ENCODE measurements around the gene FOXC1. TPM values are rescaled to one million over a fixed set of nuclear protein-coding genes. Genes with fewer than 3 reads are reported as not detected.

The FOXC1 gene
- polyA plus RNA-seq (2011; rRNA removed) (3.7 and 4.7 TPM in 2 replicates), polyA plus RNA-seq (2017; fragmentation: RNase III; extraction: RNeasy Plus Mini Kit Qiagen cat#74134 plus additional on column Dnase treatment) (3.0 to 3.4 TPM (median 3.3 TPM) in 3 replicates), polyA minus RNA-seq (2011; rRNA and poly(A)+ RNA removed) (1.6 and 2.7 TPM in 2 replicates)
- 2.7 and 3.8 TPM in 2 replicates for polyA plus RNA-seq (2012; cell fraction: cytosol; rRNA removed)
- polyA plus RNA-seq (2012; cell fraction: nucleus; rRNA removed): 3.3 and 5.3 TPM in 2 replicates

GRCh38 chr6:1609648-1610496 is at the start of gene FOXC1:
FOXC1 (plus strand) TSS chr6:1609915; CDS start chr6:1610446, 531 bp downstream.
- H3K4me2 ChIP-seq: peak within 1 kb of the TSS; percentile 99
- TF ChIP-seq POLR2A (IDR thresholded peaks at IDR 0.05; ENCODE audit: low read length): peak; percentile 55
- peak; percentile 51; the same call in 1 of the 2 replicates for TF ChIP-seq MAX (IDR thresholded peaks at IDR 0.05)
- peak; percentile 58; the same call in 1 of the 3 replicates for TF ChIP-seq BCL3 (IDR thresholded peaks at IDR 0.05)
- TF ChIP-seq MAFK (IDR thresholded peaks at IDR 0.05; ENCODE audit: partially characterized antibody): no peak
- no peak for TF ChIP-seq CEBPB (IDR thresholded peaks at IDR 0.05)
- peak; percentile 33 to 42; a peak in 1 of 5 replicates for TF ChIP-seq JUN (IDR thresholded peaks at IDR 0.05)
- TF ChIP-seq ZC3H11A (IDR thresholded peaks at IDR 0.05): no peak
- peak; percentile 20; the same call in 1 of the 2 replicates for TF ChIP-seq E2F6 (IDR thresholded peaks at IDR 0.05; ENCODE audit: borderline replicate concordance, low read depth)
- TF ChIP-seq MYC (IDR thresholded peaks at IDR 0.05; ENCODE audit: borderline replicate concordance, low read length): no peak
- POLR2A ChIA-PET: interaction anchor here (0.6 to 1.8 kb wide), 6 partner anchors 15 to 1025 kb away, joined by 3 to 10 read pairs (median 4); no protein-coding TSS in a partner anchor
- H3K9me3 ChIP-seq: no peaks in the 10 kb centered on the region
- 3% methylated on average over 6 of the region's 115 CpGs for WGBS (ENCODE audit: missing lambda C conversion rate)
- peaks cover 13% of the 10 kb centered on the region; the same call in 2 of the 3 replicates for H3K4me1 ChIP-seq
- DNase-seq (ENCODE audit: low read depth in 1 of 2, low spot score in 1 of 2): peak; percentile 86 to 90
- CTCF ChIA-PET: interaction anchor here (1.1 to 2.7 kb wide), 7 partner anchors 11 to 1024 kb away, joined by 3 to 12 read pairs (median 9); no protein-coding TSS in a partner anchor
- H3K4me3 ChIP-seq: peak within 1 kb of the TSS; percentile 83
- H3K27ac ChIP-seq: peak within 1 kb of the TSS; percentile 88 to 99
- peak; percentile 69 to 89 for ATAC-seq
- no peak for FAIRE-seq

GRCh38 chr6:1560281-1561058 is 49.2 kb upstream of the FOXC1 start:
- WGBS (ENCODE audit: missing lambda C conversion rate): 30% methylated on average over 4 of the region's 4 CpGs
- no peak for FAIRE-seq

GRCh38 chr6:1561355-1561754 is 48.4 kb upstream of the FOXC1 start:
- 20% methylated on average over 2 of the region's 2 CpGs for WGBS (ENCODE audit: missing lambda C conversion rate)
- CTCF ChIA-PET: interaction anchor here (1.4 kb wide), 1 partner anchor 10 kb away, joined by 4 read pairs; no protein-coding TSS in a partner anchor
- no peak for FAIRE-seq
- no peak for TF ChIP-seq MAFK (IDR thresholded peaks at IDR 0.05; ENCODE audit: partially characterized antibody)
- no peak for TF ChIP-seq EP300 (IDR thresholded peaks at IDR 0.05)
- no peak for TF ChIP-seq ELK1 (IDR thresholded peaks at IDR 0.05; ENCODE audit: low read depth, low read length)
- TF ChIP-seq USF2 (IDR thresholded peaks at IDR 0.05): no peak
- TF ChIP-seq CBX8 (IDR thresholded peaks at IDR 0.05): no peak
- no peak for TF ChIP-seq CBX2 (IDR thresholded peaks at IDR 0.05; ENCODE audit: borderline replicate concordance, low read depth)
- no peak for TF ChIP-seq SMC3 (IDR thresholded peaks at IDR 0.05)
- TF ChIP-seq TFCP2L1 (CRISPR knock-in tag; IDR thresholded peaks at IDR 0.05): no peak
- TF ChIP-seq MAZ (IDR thresholded peaks at IDR 0.05; ENCODE audit: borderline replicate concordance, low read depth, low read length): no peak
- no peak for TF ChIP-seq CHD2 (IDR thresholded peaks at IDR 0.05; ENCODE audit: low read length, partially characterized antibody)
- no peak for TF ChIP-seq EHMT2 (IDR thresholded peaks at IDR 0.05; ENCODE audit: low read depth)

More at GRCh38 chr6:1560281-1561058, 49.2 kb upstream of the FOXC1 start:
- ATAC-seq (no peak), DNase-seq (ENCODE audit: low read depth in 1 of 2, low spot score in 1 of 2) (no peak)
- no peaks in the 10 kb centered on the region for H3K9me3 ChIP-seq
- no peak overlapping the region for H3K4me2 ChIP-seq
- CTCF ChIA-PET: no interaction called here
- no peaks in the 10 kb centered on the region for H3K4me1 ChIP-seq
- no peak overlapping the region for H3K4me3 ChIP-seq
- TF ChIP-seq ZC3H11A (IDR thresholded peaks at IDR 0.05): no peak
- TF ChIP-seq TFCP2L1 (CRISPR knock-in tag; IDR thresholded peaks at IDR 0.05): no peak
- TF ChIP-seq JUNB (IDR thresholded peaks at IDR 0.05): no peak
- TF ChIP-seq SREBF2 (IDR thresholded peaks at IDR 0.05): no peak
- TF ChIP-seq ZFP36 (IDR thresholded peaks at IDR 0.05; ENCODE audit: borderline replicate concordance, partially characterized antibody): no peak
- TF ChIP-seq NR3C1 (IDR thresholded peaks at IDR 0.05): no peak
- TF ChIP-seq NFE2L2 (conservative IDR thresholded peaks at IDR 0.05; ENCODE audit: low read length): no peak
- no peak for TF ChIP-seq HDAC2 (IDR thresholded peaks at IDR 0.05)
- no peak for TF ChIP-seq BHLHE40 (IDR thresholded peaks at IDR 0.05; ENCODE audit: low read depth, low read length)
- no peak for TF ChIP-seq CBX2 (IDR thresholded peaks at IDR 0.05; ENCODE audit: borderline replicate concordance, low read depth)
- TF ChIP-seq RAD21 (conservative IDR thresholded peaks at IDR 0.05 in 1 of 2, IDR thresholded peaks at IDR 0.05 in 1 of 2): no peak
- TF ChIP-seq MYC (IDR thresholded peaks at IDR 0.05; ENCODE audit: borderline replicate concordance, low read length): no peak
- no peak for TF ChIP-seq RFX5 (IDR thresholded peaks at IDR 0.05)
- TF ChIP-seq FOSL2 (IDR thresholded peaks at IDR 0.05): no peak
- TF ChIP-seq FOSL2 (CRISPR knock-in tag; IDR thresholded peaks at IDR 0.05): no peak
- TF ChIP-seq HOXB5 (CRISPR knock-in tag; IDR thresholded peaks at IDR 0.05): no peak
- TF ChIP-seq HEYL (CRISPR knock-in tag; IDR thresholded peaks at IDR 0.05): no peak
- POLR2A ChIA-PET: no interaction called here
- no peak overlapping the region for H3K27ac ChIP-seq

More at GRCh38 chr6:1561355-1561754, 48.4 kb upstream of the FOXC1 start:
- POLR2A ChIA-PET: no interaction called here
- ATAC-seq (no peak), DNase-seq (ENCODE audit: low read depth in 1 of 2, low spot score in 1 of 2) (no peak)
- no peaks in the 10 kb centered on the region for H3K9me3 ChIP-seq
- H3K4me1 ChIP-seq: no peaks in the 10 kb centered on the region
- no peak overlapping the region for H3K27ac ChIP-seq
- no peak overlapping the region for H3K4me2 ChIP-seq
- no peak overlapping the region for H3K4me3 ChIP-seq
